H1 (cell line): ENCODE data around the gene YIF1B. TPM values are rescaled to one million over a fixed set of nuclear protein-coding genes. Genes with fewer than 3 reads are reported as not detected.

Experiments
- CTCF ChIA-PET: fragments of 300-600 bp; sonication (Branson Sonifier 250); formaldehyde crosslinking; loops from one replicate; lab custom pipeline; 2021; ENCODE audit not compliant: partially characterized antibody; lab: Charles Lee
- POLR2A ChIA-PET: fragments of 300-600 bp; sonication (Branson Sonifier 250); formaldehyde crosslinking; loops from one replicate; lab custom pipeline; 2021; ENCODE audit warnings: inconsistent platforms; ENCODE audit not compliant: partially characterized antibody; lab: Charles Lee
- DNase-seq, 2 experiments: peaks; one replicate each; pipeline versions ENCODE4 v3.0.0 to v3.0.0-alpha.2; 2010 to 2022; ENCODE audit warnings: low spot score in 2 of 2, low read depth in 1 of 2, mixed read lengths in 1 of 2
- FAIRE-seq: peaks from 2 replicates; lab custom pipeline; 2011; peaks lifted over from hg19 to GRCh38; lab: Jason Lieb, UNC
- H2AFZ ChIP-seq: 2 replicates; pipeline ENCODE4 v1.8.1; 2012; ENCODE audit warnings: low read length, inconsistent platforms
- H2AK5ac ChIP-seq: 2 replicates; pipeline ENCODE4 v1.6.1; 2013; ENCODE audit warnings: low read depth, low read length
- H2BK120ac ChIP-seq: replicated peaks from 2 replicates; pipeline ENCODE3; 2013; ENCODE audit warnings: low read depth, low read length, inconsistent platforms
- H2BK12ac ChIP-seq: 2 replicates; pipeline ENCODE4 v1.6.1; 2013; ENCODE audit warnings: low read depth, low read length
- H2BK15ac ChIP-seq: 2 replicates; pipeline ENCODE4 v1.6.1; 2013; ENCODE audit warnings: low read length
- H2BK20ac ChIP-seq: 2 replicates; pipeline ENCODE4 v1.6.1; 2013; ENCODE audit warnings: low read length
- H2BK5ac ChIP-seq: 2 replicates; pipeline ENCODE4 v1.6.1; 2013; ENCODE audit warnings: low read depth, low read length
- H3K14ac ChIP-seq: 2 replicates; pipeline ENCODE4 v1.6.1; 2013; ENCODE audit warnings: inconsistent platforms; ENCODE audit not compliant: insufficient read length
- H3K18ac ChIP-seq: 2 replicates; pipeline ENCODE4 v1.6.1; 2013; ENCODE audit warnings: low read length; ENCODE audit errors: extremely low read depth
- H3K23ac ChIP-seq: 2 replicates; pipeline ENCODE4 v1.6.1; 2013; ENCODE audit warnings: inconsistent platforms; ENCODE audit not compliant: insufficient read length
- H3K23me2 ChIP-seq: 2 replicates; pipeline ENCODE4 v1.6.1; 2013; ENCODE audit warnings: low read depth, low read length
- H3K27ac ChIP-seq: 2 replicates; pipeline ENCODE4 v1.6.1; 2011; ENCODE audit warnings: low read depth, low read length, inconsistent platforms
- H3K27me3 ChIP-seq, 4 experiments: replicated peaks in 1 of 4; 1 replicate in 1 of 4; 2 replicates in 3 of 4; pipeline versions ENCODE4 v1.6.1 to v1.8.1; 2011 to 2013; ENCODE audit warnings: low read length in 3 of 4, mild to moderate bottlenecking in 3 of 4, inconsistent platforms in 2 of 4, mixed read lengths in 2 of 4, moderate library complexity in 1 of 4; ENCODE audit not compliant: control insufficient read depth in 3 of 4, insufficient read depth in 3 of 4; ENCODE audit errors: extremely low read depth in 1 of 4
- H3K36me3 ChIP-seq, 4 experiments: 2 replicates each; pipeline versions ENCODE4 v1.6.1 to v1.8.1; 2011 to 2013; ENCODE audit warnings: mild to moderate bottlenecking in 4 of 4, low read length in 3 of 4, moderate library complexity in 2 of 4, control low read depth in 1 of 4, inconsistent platforms in 1 of 4; ENCODE audit not compliant: insufficient read depth in 4 of 4, control insufficient read depth in 2 of 4
- H3K4ac ChIP-seq: replicated peaks from 2 replicates; pipeline ENCODE3; 2013; ENCODE audit warnings: low read length, low read depth, mixed read lengths, inconsistent platforms; ENCODE audit not compliant: insufficient read length
- H3K4me1 ChIP-seq, 4 experiments: replicated peaks in 1 of 4; 1 replicate in 1 of 4; 2 replicates in 3 of 4; pipeline versions ENCODE4 v1.6.1 to v1.8.1; 2011 to 2013; ENCODE audit warnings: low read length in 3 of 4, inconsistent platforms in 2 of 4, mixed read lengths in 1 of 4; ENCODE audit not compliant: insufficient read depth in 4 of 4, control insufficient read depth in 3 of 4
- H3K4me2 ChIP-seq, 2 experiments: 2 replicates each; pipeline versions ENCODE4 v1.6.1 to v1.8.1; 2011 to 2013; ENCODE audit warnings: low read depth in 2 of 2, low read length in 2 of 2, control low read depth in 1 of 2, inconsistent platforms in 1 of 2, mild to moderate bottlenecking in 1 of 2; ENCODE audit not compliant: insufficient read depth in 1 of 2
- H3K4me3 ChIP-seq, 4 experiments: fragments of 200-600, 300-600 bp in 1 of 4; sonication (generic), shearing (Covaris generic), sonication (Bioruptor Twin) in 1 of 4; 2 replicates each; pipeline versions ENCODE4 v1.5.1 to v1.8.1; 2011 to 2016; ENCODE audit warnings: low read length in 4 of 4, low read depth in 3 of 4, control low read depth in 2 of 4, inconsistent platforms in 2 of 4, mild to moderate bottlenecking in 2 of 4, mixed read lengths in 1 of 4, moderate library complexity in 1 of 4; ENCODE audit not compliant: insufficient read depth in 2 of 4; ENCODE audit errors: extremely low read depth in 1 of 4
- H3K56ac ChIP-seq: replicated peaks from 2 replicates; pipeline ENCODE3; 2013; ENCODE audit warnings: low read depth, mild to moderate bottlenecking, mixed read lengths, low read length, inconsistent platforms; ENCODE audit not compliant: insufficient read length
- H3K79me1 ChIP-seq: 2 replicates; pipeline ENCODE4 v1.6.1; 2013; ENCODE audit warnings: low read depth, low read length, control low read depth
- H3K79me2 ChIP-seq, 2 experiments: 2 replicates each; pipeline versions ENCODE4 v1.6.1 to v1.8.1; 2012 to 2013; ENCODE audit warnings: low read length in 2 of 2, mild to moderate bottlenecking in 2 of 2, inconsistent platforms in 1 of 2; ENCODE audit not compliant: insufficient read depth in 2 of 2, control insufficient read depth in 1 of 2
- H3K9ac ChIP-seq, 4 experiments: replicated peaks in 1 of 4; 1 replicate in 1 of 4; 2 replicates in 3 of 4; pipeline versions ENCODE4 v1.6.1 to v1.8.1; 2011 to 2013; ENCODE audit warnings: low read depth in 3 of 4, low read length in 3 of 4, control low read depth in 2 of 4, mild to moderate bottlenecking in 2 of 4, moderate library complexity in 2 of 4, inconsistent platforms in 1 of 4; ENCODE audit errors: extremely low read depth in 1 of 4
- H3K9me3 ChIP-seq, 2 experiments: 2 replicates each; pipeline versions ENCODE4 v1.6.1 to v1.8.1; 2012 to 2013; ENCODE audit warnings: mild to moderate bottlenecking in 2 of 2, moderate library complexity in 2 of 2, control low read depth in 1 of 2, inconsistent platforms in 1 of 2, low read depth in 1 of 2, low read length in 1 of 2, mixed read lengths in 1 of 2; ENCODE audit not compliant: insufficient read depth in 2 of 2
- H4K20me1 ChIP-seq, 2 experiments: replicated peaks in 1 of 2; 2 replicates each; pipeline versions ENCODE3 to v1.8.1; 2011 to 2013; ENCODE audit warnings: inconsistent platforms in 2 of 2, low read length in 2 of 2, mild to moderate bottlenecking in 1 of 2; ENCODE audit not compliant: insufficient read depth in 2 of 2, control insufficient read depth in 1 of 2
- H4K5ac ChIP-seq: 2 replicates; pipeline ENCODE4 v1.6.1; 2013; ENCODE audit warnings: low read length, low read depth, mixed read lengths, inconsistent platforms; ENCODE audit not compliant: insufficient read length
- H4K8ac ChIP-seq: 2 replicates; pipeline ENCODE4 v1.8.0; 2013; ENCODE audit warnings: mild to moderate bottlenecking, moderate library complexity, low read length, inconsistent platforms; ENCODE audit not compliant: insufficient read depth; ENCODE audit errors: extremely low read depth
- H4K91ac ChIP-seq: replicated peaks from 2 replicates; pipeline ENCODE3; 2013; ENCODE audit warnings: low read length, mixed read lengths, inconsistent platforms; ENCODE audit not compliant: insufficient read length
- POLR2AphosphoS5 ChIP-seq: IDR thresholded peaks from 2 replicates; pipeline ENCODE4 v1.6.1; 2011; ENCODE audit warnings: low read depth, low read length
- SUZ12 ChIP-seq: fragments of 200-600 bp; sonication (generic); IDR thresholded peaks from 2 replicates; pipeline ENCODE4 v1.6.1; 2012; ENCODE audit warnings: mild to moderate bottlenecking, inconsistent platforms, low read length, moderate library complexity, mixed read lengths
- WGBS, 2 experiments: shearing (Covaris generic) in 1 of 2; methylation state at CpG; one replicate each; pipeline versions ENCODE4 v1.1.6 to v1.1.7; 2013 to 2015; ENCODE audit warnings: low lambda C conversion rate in 2 of 2, mixed read lengths in 2 of 2, inconsistent platforms in 1 of 2, low coverage in 1 of 2, missing lambda C conversion rate in 1 of 2; ENCODE audit not compliant: insufficient replicate concordance in 2 of 2, insufficient coverage in 1 of 2, insufficient read length in 1 of 2; ENCODE audit errors: extremely low coverage in 1 of 2, missing lambda C conversion rate in 1 of 2; 5-methylcytosine and 5-hydroxymethylcytosine counted together
- polyA plus RNA-seq, 7 experiments: library from polyadenylated mRNA; depleted of rRNA in 3 of 7; stranded (reverse) in 5 of 7; unstranded in 2 of 7; fragments of >200 nt in 5 of 7; fragments of 200-250 nt in 2 of 7; gene quantifications; 1 replicate in 5 of 7; 2 replicates in 1 of 7; 4 replicates in 1 of 7; pipeline versions ENCODE4 v1.2.1 to v1.2.3, GENCODE V29; 2011 to 2013; ENCODE audit warnings: missing spikeins in 2 of 7, mixed read lengths in 2 of 7
- total RNA-seq: library from RNA; stranded (reverse); fragmentation: NEBNext Ultra II Directional; extraction: Animal tissue kit (Norgen Biotek cat#: 25700); gene quantifications from 2 replicates; pipeline ENCODE4 v1.2.1, GENCODE V29; 2021

Gene YIF1B
- total and polyA plus RNA-seq, 2 of the 8 experiments (the other 6 are each of a cell fraction or from before 2014, with no cell fraction given) = 89.6 to 305 TPM

GRCh38 chr19:38308926-38309614 lies 6.7 kb downstream of the YIF1B start:
- no peak overlapping the region for H2BK5ac ChIP-seq
- no peak for DNase-seq
- no peak overlapping the region; the same call in 1 of the 2 replicates for H4K8ac ChIP-seq
- H3K4me2 ChIP-seq = no peak overlapping the region
- no peak overlapping the region for H2BK12ac ChIP-seq
- peaks cover 4 to 16% of the 10 kb centered on the region in 2 experiments for H4K20me1 ChIP-seq
- FAIRE-seq = no peak
- no peak overlapping the region for H3K23ac ChIP-seq
- no peak overlapping the region for H2BK120ac ChIP-seq
- peaks cover 0 to 8% (median 3%) of the 10 kb centered on the region in 4 experiments; a peak in 3 of 7 replicates for H3K4me1 ChIP-seq
- peaks cover 0 to 18% (median 9%) of the 10 kb centered on the region in 4 experiments; a peak in 5 of 8 replicates for H3K36me3 ChIP-seq
- 95% methylated on average over 16 of the region's 24 CpGs; no CpG with 5 or more reads in 1 of the 2 experiments for WGBS, 2 experiments
- no peak overlapping the region for H2AFZ ChIP-seq
- H2BK20ac ChIP-seq = no peak overlapping the region
- H3K79me1 ChIP-seq = peaks cover 8% of the 10 kb centered on the region
- no peak overlapping the region for H3K4ac ChIP-seq
- no peaks in the 10 kb centered on the region for H3K27me3 ChIP-seq
- no peak overlapping the region for H4K91ac ChIP-seq
- no peak overlapping the region for H3K9ac ChIP-seq
- no peak overlapping the region for H3K27ac ChIP-seq
- H2BK15ac ChIP-seq = no peak overlapping the region
- peaks cover 0 to 15% of the 10 kb centered on the region in 2 experiments; a peak in 2 of 4 replicates for H3K79me2 ChIP-seq
- CTCF ChIA-PET = interaction anchor here (1.0 to 3.0 kb wide), 2 partner anchors 12 to 52 kb away, joined by 3 to 7 read pairs; no protein-coding TSS in a partner anchor
- H3K56ac ChIP-seq = no peak overlapping the region
- H3K9me3 ChIP-seq = no peaks in the 10 kb centered on the region
- peaks cover 12% of the 10 kb centered on the region; the same call in 1 of the 2 replicates for H3K23me2 ChIP-seq
- no peak overlapping the region for H3K18ac ChIP-seq
- no peak overlapping the region for H3K4me3 ChIP-seq
- POLR2A ChIA-PET = interaction anchor here (0.6 to 1.0 kb wide), 2 partner anchors 30 to 45 kb away, joined by 3 to 6 read pairs; no protein-coding TSS in a partner anchor
- H4K5ac ChIP-seq = no peak overlapping the region
- no peak overlapping the region for H2AK5ac ChIP-seq
- H3K14ac ChIP-seq = no peak overlapping the region
- TF ChIP-seq POLR2AphosphoS5 = no peak
- no peak for TF ChIP-seq SUZ12
